Adrenal gland (tissue), 5 donors: ENCODE data around the gene STK38.

Source experiments
- CTCF ChIP-seq, 6 experiments: fragments of 450-650 bp in 4 of 6; fragments of 200-600 bp in 2 of 6; sonication (generic) in 1 of 6; IDR thresholded peaks; 1 replicate in 5 of 6; 2 replicates in 1 of 6; pipeline versions ENCODE4 v1.5.1 to v1.8.0; 2016 to 2021; ENCODE audit warnings: antibody characterized with exemption in 6 of 6, mild to moderate bottlenecking in 2 of 6, moderate library complexity in 1 of 6
- POLR2A ChIP-seq, 2 donors: fragments of 450-650 bp; IDR thresholded peaks; one replicate each; pipeline ENCODE4 v1.6.1; 2017; ENCODE audit warnings: antibody characterized with exemption in 2 of 2, mild to moderate bottlenecking in 2 of 2, moderate library complexity in 1 of 2
- donor health status: DM: no; HTN: no; CAD: no.

GRCh38 chr6:36467625-36468024, 79.7 kb downstream of the STK38 start:
- TF ChIP-seq CTCF (IDR thresholded peaks at IDR 0.05) (no peak), POLR2A (IDR thresholded peaks at IDR 0.05) (no peak)
